GM10266 (cell line): Measurements from ENCODE around the gene TAS2R31.

Source experiments
- DNase-seq: peaks from one replicate; pipeline ENCODE4 v3.0.0; 2012; ENCODE audit errors: extremely low spot score
- TF ChIP-seq, protein P1 (sequence below): IDR thresholded peaks from 2 replicates; pipeline ENCODE4 v1.5.1; 2012; ENCODE audit warnings: mild to moderate bottlenecking, low read depth; ENCODE audit not compliant: control insufficient read depth, insufficient read depth; ENCODE audit errors: missing control alignments

TAS2R31 gene

DNA sequence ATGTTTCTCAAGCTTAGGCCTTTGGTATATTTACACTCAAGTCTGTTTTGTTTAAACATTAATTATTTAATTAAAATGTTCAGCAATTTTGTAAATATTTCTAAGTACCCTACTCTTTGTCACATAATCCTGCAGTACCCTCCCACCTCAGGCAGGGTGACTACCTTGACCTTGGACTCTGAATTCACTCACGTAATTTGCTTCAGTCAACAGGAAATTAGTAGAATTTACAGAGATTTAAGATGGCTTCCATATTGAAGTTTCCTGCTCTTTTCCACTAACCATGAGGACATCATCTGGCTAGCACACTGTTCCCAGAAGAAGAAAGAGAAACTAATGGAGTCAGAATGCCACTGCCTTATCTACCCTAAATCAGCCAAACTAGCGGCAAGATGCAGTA is 7.8 kb downstream of the TAS2R31 start:
- no peak for DNase-seq
- TF ChIP-seq, protein P1, sequence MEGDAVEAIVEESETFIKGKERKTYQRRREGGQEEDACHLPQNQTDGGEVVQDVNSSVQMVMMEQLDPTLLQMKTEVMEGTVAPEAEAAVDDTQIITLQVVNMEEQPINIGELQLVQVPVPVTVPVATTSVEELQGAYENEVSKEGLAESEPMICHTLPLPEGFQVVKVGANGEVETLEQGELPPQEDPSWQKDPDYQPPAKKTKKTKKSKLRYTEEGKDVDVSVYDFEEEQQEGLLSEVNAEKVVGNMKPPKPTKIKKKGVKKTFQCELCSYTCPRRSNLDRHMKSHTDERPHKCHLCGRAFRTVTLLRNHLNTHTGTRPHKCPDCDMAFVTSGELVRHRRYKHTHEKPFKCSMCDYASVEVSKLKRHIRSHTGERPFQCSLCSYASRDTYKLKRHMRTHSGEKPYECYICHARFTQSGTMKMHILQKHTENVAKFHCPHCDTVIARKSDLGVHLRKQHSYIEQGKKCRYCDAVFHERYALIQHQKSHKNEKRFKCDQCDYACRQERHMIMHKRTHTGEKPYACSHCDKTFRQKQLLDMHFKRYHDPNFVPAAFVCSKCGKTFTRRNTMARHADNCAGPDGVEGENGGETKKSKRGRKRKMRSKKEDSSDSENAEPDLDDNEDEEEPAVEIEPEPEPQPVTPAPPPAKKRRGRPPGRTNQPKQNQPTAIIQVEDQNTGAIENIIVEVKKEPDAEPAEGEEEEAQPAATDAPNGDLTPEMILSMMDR: no peak

DNA sequence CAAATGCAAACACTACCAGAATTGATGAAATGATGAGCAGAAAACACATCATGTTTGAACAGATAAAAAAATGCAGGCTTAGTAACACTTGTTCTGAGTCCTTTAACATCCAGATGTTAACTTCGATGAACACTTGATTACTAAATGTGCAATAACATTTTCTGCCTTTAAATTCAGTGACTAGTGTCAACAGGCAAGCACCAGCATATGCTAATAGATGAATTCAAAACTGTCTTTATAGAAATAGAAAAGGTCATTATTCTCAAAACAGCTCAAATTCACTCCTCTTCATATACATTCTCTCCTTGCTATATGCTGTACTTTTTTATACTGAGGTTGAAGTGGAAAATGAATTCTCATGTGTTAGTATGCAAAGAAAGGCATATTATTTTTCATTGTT is 8.7 kb downstream of the TAS2R31 start, which contains the start of gene TAS2R19:
Gene TAS2R19 (minus strand): TSS at position 101 of the 400 bp plus-strand sequence. CDS start 49 bp downstream, at position 52.
- TF ChIP-seq, protein P1: no peak
- DNase-seq: no peak

DNA sequence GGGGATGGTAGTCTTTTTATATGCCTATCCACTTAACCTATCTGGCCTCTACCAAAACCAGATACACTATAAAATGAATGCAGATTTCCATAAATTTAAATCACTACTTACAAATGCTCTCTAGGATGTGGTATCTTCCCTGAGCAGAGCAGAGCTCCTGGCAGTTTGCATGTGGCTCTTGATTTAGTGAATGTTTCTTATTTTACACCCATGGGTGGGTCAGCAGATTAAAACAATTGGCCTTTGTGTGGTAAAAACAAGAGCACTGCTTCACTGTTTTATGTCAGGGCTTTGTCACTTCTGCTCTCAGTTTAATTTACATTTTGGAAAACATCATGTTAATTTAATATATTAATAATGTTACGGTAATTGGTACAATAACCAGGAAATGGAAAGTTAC is 14.3 kb downstream of the TAS2R31 start:
- TF ChIP-seq, protein P1: no peak
- no peak for DNase-seq

DNA sequence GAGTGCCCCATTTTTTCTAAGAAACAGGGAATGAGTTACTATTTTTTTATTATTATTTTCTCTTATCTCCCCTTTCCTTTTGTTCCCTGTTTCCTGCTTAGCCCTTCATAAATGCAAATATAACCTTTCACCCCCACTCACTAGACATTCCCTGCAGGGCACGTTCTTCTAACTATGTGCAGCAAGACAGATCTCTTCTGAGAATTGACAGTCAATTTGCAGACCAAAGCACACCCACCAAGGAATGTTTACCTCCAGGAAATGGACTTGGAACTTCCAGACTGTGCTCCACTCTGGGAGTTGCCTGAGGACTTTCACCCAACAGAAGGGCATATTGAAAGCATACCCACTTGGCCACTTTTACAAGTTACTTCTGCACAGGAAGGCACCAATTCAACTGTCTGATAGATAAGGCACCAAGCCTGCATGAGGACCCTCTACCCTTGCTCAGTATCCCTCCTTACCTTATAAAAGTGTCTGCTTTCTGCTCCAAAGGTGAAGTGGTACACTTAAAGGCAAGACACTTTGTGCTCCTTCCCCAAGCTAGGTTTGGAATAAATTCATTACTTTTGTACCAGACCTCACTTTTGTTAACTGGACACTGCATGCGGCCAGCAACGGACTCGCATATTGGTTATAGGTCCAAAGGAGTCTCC is 15.3 kb downstream of the TAS2R31 start:
- TF ChIP-seq, protein P1: no peak
- no peak for DNase-seq

DNA sequence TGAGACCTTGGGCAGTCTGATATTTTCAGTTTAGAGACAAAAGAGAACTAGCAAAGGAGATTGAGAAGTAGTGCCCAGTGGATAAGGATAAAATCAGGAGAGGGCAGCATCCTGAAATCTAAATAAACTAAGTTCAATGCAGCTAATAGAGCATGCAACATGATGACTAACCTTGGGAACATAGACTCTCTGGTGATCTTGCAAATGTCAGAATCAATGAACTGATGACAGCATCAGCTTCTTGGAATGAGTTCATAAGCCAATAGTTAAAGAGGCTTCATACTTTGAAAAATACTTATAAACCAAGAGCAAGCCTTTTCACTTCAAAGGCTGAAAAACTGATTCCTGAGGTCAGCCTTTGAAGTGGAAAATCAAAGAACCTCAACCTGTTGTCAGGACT is 17.0 kb downstream of the TAS2R31 start:
- DNase-seq: no peak
- TF ChIP-seq, protein P1: no peak

DNA sequence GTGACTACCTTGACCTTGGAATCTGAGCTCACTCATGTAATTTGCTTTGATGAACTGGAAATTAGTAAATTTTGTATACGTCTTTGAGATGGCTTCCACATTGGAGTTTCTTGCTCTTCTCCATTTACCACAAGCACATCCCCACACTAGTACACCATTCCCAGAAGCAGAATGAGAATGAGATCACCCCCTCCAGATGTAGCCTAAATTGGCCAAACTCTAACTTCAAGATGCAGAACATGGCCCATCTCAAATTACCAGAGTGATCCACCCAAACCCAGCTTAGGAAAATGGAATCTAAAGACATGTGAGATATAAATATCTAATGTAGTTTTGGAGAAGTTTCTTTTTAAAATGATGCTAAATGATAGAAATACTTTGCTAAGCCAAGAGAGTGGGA is 23.6 kb downstream of the TAS2R31 start:
- TF ChIP-seq, protein P1: no peak
- no peak for DNase-seq

DNA sequence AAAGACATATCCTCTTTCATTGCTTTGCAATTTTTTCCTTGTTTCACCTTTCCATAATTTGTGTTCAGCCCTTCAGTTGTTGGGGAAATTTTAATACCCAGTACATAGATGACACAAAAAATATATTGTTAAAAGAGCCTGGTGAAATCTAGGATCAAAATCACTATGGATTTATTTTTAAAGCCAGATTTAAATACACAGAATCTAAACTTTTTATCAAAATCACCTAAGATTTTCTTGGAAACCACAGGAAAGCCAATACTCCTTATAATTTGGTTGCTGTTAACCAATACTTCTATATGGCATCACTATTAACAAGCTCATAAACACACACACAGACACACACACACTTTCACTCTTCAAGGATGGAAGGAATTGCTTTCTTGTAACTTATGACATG is 33.0 kb downstream of the TAS2R31 start, which contains the start of gene TAS2R20:
Gene TAS2R20 (minus strand): TSS at position 101 of the 400 bp plus-strand sequence. CDS start 429 bp downstream, outside the sequence.
- no peak for DNase-seq
- TF ChIP-seq, protein P1: no peak
